GM12878 (cell line): Measurements from ENCODE around the gene WNT5B. TPM values are rescaled to one million over a fixed set of nuclear protein-coding genes. Genes with fewer than 3 reads are reported as not detected.

Experiments
- ATAC-seq: fragments of 200-7000 bp; cut with Tn5 transposase; 3 replicates; pipeline ENCODE4 v1.9.1; 2020; ENCODE audit warnings: mild to moderate bottlenecking, moderate library complexity
- BruUV-seq: library from RNA; stranded (reverse); fragments of 400-500 nt; replicated peaks from 2 replicates; lab custom pipeline; 2021; lab: Mats Ljungman, UMichigan
- CTCF ChIA-PET: fragments of 300-600 bp; sonication (Branson Sonifier 250); formaldehyde crosslinking; extraction: SDS; loops from one replicate; lab custom pipeline; 2021; ENCODE audit warnings: inconsistent platforms; lab: Yijun Ruan, JAX
- POLR2A ChIA-PET: fragments of 350-600 bp; formaldehyde crosslinking; extraction: SDS; loops from one replicate; lab custom pipeline; 2021; ENCODE audit warnings: inconsistent platforms; lab: Charles Lee
- RAD21 ChIA-PET: fragments of 300-600 bp; sonication (Branson Sonifier 250); formaldehyde crosslinking; loops from one replicate; lab custom pipeline; 2023; ENCODE audit warnings: antibody characterized with exemption; ENCODE audit not compliant: unreplicated experiment; lab: Charles Lee
- SMC1A ChIA-PET: fragments of 300-600 bp; sonication (Branson Sonifier 250); formaldehyde crosslinking; loops from one replicate; lab custom pipeline; 2023; ENCODE audit not compliant: unreplicated experiment, uncharacterized antibody; lab: Charles Lee
- DNase-seq: peaks from one replicate; pipeline ENCODE4 v3.0.0-alpha.2; 2011; ENCODE audit warnings: low read depth, low spot score
- FAIRE-seq: peaks from 3 replicates; lab custom pipeline; 2011; peaks lifted over from hg19 to GRCh38; lab: Jason Lieb, UNC
- H2AFZ ChIP-seq: 2 replicates; pipeline ENCODE4 v1.6.0; 2011; ENCODE audit warnings: low read depth, low read length, control low read depth; ENCODE audit not compliant: control insufficient read depth
- H3K27ac ChIP-seq: 2 replicates; pipeline ENCODE4 v1.5.1; 2011; ENCODE audit warnings: control low read depth; ENCODE audit not compliant: control insufficient read depth, insufficient read depth
- H3K27me3 ChIP-seq, 2 experiments: replicated peaks in 1 of 2; 2 replicates each; pipeline versions ENCODE4 v1.6.0 to v1.6.1; 2011; ENCODE audit warnings: low read length in 1 of 2; ENCODE audit not compliant: control insufficient read depth in 2 of 2, insufficient read depth in 2 of 2
- H3K36me3 ChIP-seq, 2 experiments: 2 replicates each; pipeline ENCODE4 v1.5.1; 2011; ENCODE audit warnings: low read length in 1 of 2; ENCODE audit not compliant: control insufficient read depth in 2 of 2, insufficient read depth in 2 of 2
- H3K4me1 ChIP-seq: 2 replicates; pipeline ENCODE4 v1.6.1; 2011; ENCODE audit warnings: mild to moderate bottlenecking, low read length, moderate library complexity, mixed read lengths; ENCODE audit not compliant: control insufficient read depth, insufficient read depth
- H3K4me2 ChIP-seq: 2 replicates; pipeline ENCODE4 v1.6.0; 2011; ENCODE audit warnings: control low read depth; ENCODE audit not compliant: control insufficient read depth, insufficient read depth
- H3K4me3 ChIP-seq: fragments of 200-600 bp; sonication (generic); 2 replicates; pipeline ENCODE4 v1.5.1; 2016
- H3K79me2 ChIP-seq: 2 replicates; pipeline ENCODE4 v1.6.0; 2011; ENCODE audit warnings: low read length; ENCODE audit not compliant: control insufficient read depth, insufficient read depth
- H3K9ac ChIP-seq: 2 replicates; pipeline ENCODE4 v1.8.0; 2011; ENCODE audit warnings: low read length, control low read depth, mixed read lengths; ENCODE audit not compliant: control insufficient read depth, insufficient read depth
- H3K9me3 ChIP-seq: replicated peaks from 3 replicates; pipeline ENCODE4 v1.5.1; 2011; ENCODE audit warnings: mild to moderate bottlenecking, low read length; ENCODE audit not compliant: control insufficient read depth, insufficient read depth
- H4K20me1 ChIP-seq: 2 replicates; pipeline ENCODE4 v1.6.0; 2011; ENCODE audit not compliant: control insufficient read depth, insufficient read depth
- KDM1A ChIP-seq: fragments of 200-600 bp; sonication (generic); IDR thresholded peaks from 2 replicates; pipeline ENCODE4 v1.6.1; 2016; ENCODE audit warnings: borderline replicate concordance
- MEF2A ChIP-seq: IDR thresholded peaks from 2 replicates; pipeline ENCODE4 v1.6.1; 2011; ENCODE audit warnings: low read depth, mild to moderate bottlenecking, low read length, moderate library complexity; ENCODE audit not compliant: insufficient read depth
- MTA3 ChIP-seq: IDR thresholded peaks from 2 replicates; pipeline ENCODE4 v1.6.1; 2012; ENCODE audit warnings: low read length, inconsistent platforms, borderline replicate concordance
- PML ChIP-seq: IDR thresholded peaks from 2 replicates; pipeline ENCODE4 v1.6.1; 2012; ENCODE audit warnings: low read length, inconsistent platforms
- SMAD1 ChIP-seq: fragments of 450-650 bp; IDR thresholded peaks from 2 replicates; pipeline ENCODE4 v1.6.1; 2018; ENCODE audit warnings: mild to moderate bottlenecking, low read depth; ENCODE audit not compliant: partially characterized antibody
- SMAD5 ChIP-seq: IDR thresholded peaks from 2 replicates; pipeline ENCODE4 v1.6.1; 2016; ENCODE audit warnings: antibody characterized with exemption, low read depth
- USF1 ChIP-seq: IDR thresholded peaks from 2 replicates; pipeline ENCODE4 v1.6.1; 2011; ENCODE audit warnings: borderline replicate concordance, low read depth, mild to moderate bottlenecking, moderate library complexity, mixed read lengths, low read length; ENCODE audit not compliant: insufficient read depth; ENCODE audit errors: extremely low read length
- ZNF274 ChIP-seq: IDR thresholded peaks from one replicate; pipeline ENCODE4 v1.8.0; 2011; ENCODE audit not compliant: insufficient read length, insufficient read depth
- WGBS: methylation state at CpG from one replicate; pipeline ENCODE4 v1.1.6; 2016; ENCODE audit warnings: low lambda C conversion rate; ENCODE audit not compliant: insufficient replicate concordance, insufficient coverage; ENCODE audit errors: missing lambda C conversion rate; 5-methylcytosine and 5-hydroxymethylcytosine counted together
- in situ Hi-C: fragments of 300-500 bp; cut with MboI; formaldehyde crosslinking; loops from 9 replicates; pipeline ENCODE4 v1.14.3; 2018; ENCODE audit warnings: mixed read lengths
- intact Hi-C: fragments of 100-400 bp; cut with micrococcal nuclease; formaldehyde crosslinking; loops from one replicate; pipeline ENCODE4 v1.14.2; 2022; ENCODE audit not compliant: unreplicated experiment
- polyA plus RNA-seq, 11 experiments: library from polyadenylated mRNA; depleted of rRNA in 4 of 11; unstranded in 6 of 11; stranded (reverse) in 5 of 11; fragments of >200 nt; fragmentation: Nextera tagmentation in 4 of 11; fragmentation: Illumina TruSeq in 1 of 11; extraction: Ambion mirVana in 4 of 11; extraction: Trizol in 1 of 11; gene quantifications; 1 replicate in 1 of 11; 2 replicates in 10 of 11; pipeline versions ENCODE4 v1.2.1 to v1.2.3, GENCODE V29; 2011 to 2016; ENCODE audit warnings: inconsistent platforms in 2 of 11, missing spikeins in 2 of 11, low read depth in 1 of 11
- total RNA-seq, 4 experiments: library from RNA; depleted of rRNA in 3 of 4; stranded (reverse); fragments of >200 nt in 3 of 4; fragmentation: Illumina TruSeq in 1 of 4; extraction: Trizol in 1 of 4; gene quantifications; 2 replicates each; pipeline versions ENCODE4 v1.2.1 to v1.2.3, GENCODE V29; 2013 to 2021

WNT5B gene
- total and polyA plus RNA-seq, 10 of the 15 experiments (the other 5 are each of a cell fraction or from before 2014, with no cell fraction given), result 0.45 to 18.3 (median 5.4) TPM

GRCh38 chr12:1634149-1634548 lies 5.1 kb downstream of the WNT5B start:
- Histone ChIP-seq H3K4me1 (peaks cover 6% of the 10 kb centered on the region; the same call in 1 of the 2 replicates), H3K9ac (no peak overlapping the region), H3K27me3 (peaks cover 2 to 4% of the 10 kb centered on the region in 2 experiments; a peak in 2 of 4 replicates), H3K36me3 (no peaks in the 10 kb centered on the region), H2AFZ (no peak overlapping the region), H3K79me2 (no peaks in the 10 kb centered on the region), H3K4me3 (no peak overlapping the region), H4K20me1 (no peaks in the 10 kb centered on the region; the same call in 1 of the 2 replicates), H3K4me2 (no peak overlapping the region), H3K9me3 (no peaks in the 10 kb centered on the region), H3K27ac (no peak overlapping the region)
- ATAC-seq, result no peak
- in situ Hi-C loops (no loop called here), intact Hi-C loops (loop anchor here (5.0 kb wide), 2 partner anchors 158 to 308 kb away; no protein-coding TSS in a partner anchor)
- FAIRE-seq, result no peak
- DNase-seq, result no peak
- no TSS peak for BruUV-seq
- SMC1A ChIA-PET, result interaction anchor here (0.9 to 4.7 kb wide), 10 partner anchors 15 to 516 kb away, joined by 3 to 56 read pairs (median 6); no protein-coding TSS in a partner anchor
- TF ChIP-seq KDM1A (no peak), MTA3 (no peak), SMAD1 (no peak), ZNF274 (no peak), MEF2A (no peak), PML (no peak), SMAD5 (no peak), USF1 (no peak)
- POLR2A ChIA-PET, result interaction anchor here (1.5 kb wide), 1 partner anchor 158 kb away, joined by 5 read pairs; no protein-coding TSS in a partner anchor
- CTCF ChIA-PET, result interaction anchor here (0.6 to 7.3 kb wide), 30 partner anchors 8 to 516 kb away, joined by 3 to 112 read pairs (median 6); no protein-coding TSS in a partner anchor
- 58% methylated on average over 7 of the region's 7 CpGs for WGBS
- RAD21 ChIA-PET, result interaction anchor here (0.9 to 2.5 kb wide), 8 partner anchors 15 to 516 kb away, joined by 3 to 44 read pairs (median 6); no protein-coding TSS in a partner anchor
